GM12892 (cell line): ENCODE results near the gene BGN.

Source experiments
- DNase-seq: peaks from one replicate; pipeline ENCODE4 v3.0.0; 2011; ENCODE audit not compliant: insufficient read length
- FAIRE-seq: peaks from 2 replicates; lab custom pipeline; 2011; peaks lifted over from hg19 to GRCh38; lab: Jason Lieb, UNC
- POLR2A ChIP-seq: IDR thresholded peaks from 2 replicates; pipeline ENCODE4 v1.6.1; 2011; ENCODE audit warnings: low read depth, low read length, control low read depth
- POLR2AphosphoS5 ChIP-seq: IDR thresholded peaks from 2 replicates; pipeline ENCODE4 v1.6.1; 2011; ENCODE audit warnings: low read depth, low read length, control low read depth
- TAF1 ChIP-seq: IDR thresholded peaks from 2 replicates; pipeline ENCODE4 v1.6.1; 2011; ENCODE audit warnings: low read depth, mild to moderate bottlenecking, control low read depth, low read length, borderline replicate concordance

The BGN gene

GRCh38 chrX:153488231-153488914 lies 6.4 kb upstream of the BGN start:
- FAIRE-seq (no peak), DNase-seq (no peak)
- TF ChIP-seq POLR2A (no peak), TAF1 (no peak), POLR2AphosphoS5 (no peak)

- DNase-seq: no peak
These were observed 4.4 kb upstream of the BGN start for GRCh38 chrX:153490217-153490930.

GRCh38 chrX:153491351-153491914 lies 3.3 kb upstream of the BGN start:
- DNase-seq: no peak
- TF ChIP-seq POLR2A: no peak
- no peak for TF ChIP-seq POLR2AphosphoS5
- TF ChIP-seq TAF1: no peak
- FAIRE-seq: no peak

More at GRCh38 chrX:153490217-153490930, 4.4 kb upstream of the BGN start:
- FAIRE-seq: no peak
- no peak for TF ChIP-seq TAF1

GRCh38 chrX:153491918-153492317 lies 2.9 kb upstream of the BGN start:
- DNase-seq (no peak), FAIRE-seq (no peak)
- no peak for TF ChIP-seq TAF1
- TF ChIP-seq POLR2AphosphoS5: no peak
- TF ChIP-seq POLR2A: no peak

- no peak for DNase-seq
- TF ChIP-seq POLR2A (no peak), POLR2AphosphoS5 (no peak), TAF1 (no peak)
- FAIRE-seq: no peak
These were observed 2.2 kb upstream of the BGN start for GRCh38 chrX:153492543-153492942.

GRCh38 chrX:153493085-153493484 lies 1.7 kb upstream of the BGN start:
- TF ChIP-seq TAF1 (no peak), POLR2AphosphoS5 (no peak), POLR2A (no peak)
- no peak for FAIRE-seq

GRCh38 chrX:153494061-153494460 lies 719 bp upstream of the BGN start:
- TF ChIP-seq POLR2AphosphoS5 (no peak), POLR2A (no peak), TAF1 (no peak)
- DNase-seq: no peak
- FAIRE-seq: no peak

More at GRCh38 chrX:153493085-153493484, 1.7 kb upstream of the BGN start:
- no peak for DNase-seq

GRCh38 chrX:153495362-153495751 lies 577 bp downstream of the BGN start:
- TF ChIP-seq POLR2A (no peak), POLR2AphosphoS5 (no peak), TAF1 (no peak)
- FAIRE-seq (no peak), DNase-seq (no peak)

- DNase-seq (no peak), FAIRE-seq (no peak)
- TF ChIP-seq POLR2AphosphoS5: no peak
These were observed 1.3 kb downstream of the BGN start for GRCh38 chrX:153495903-153496589.

GRCh38 chrX:153496590-153496959 lies 1.8 kb downstream of the BGN start:
- no peak for DNase-seq
- no peak for FAIRE-seq

GRCh38 chrX:153498453-153498852 lies 3.7 kb downstream of the BGN start:
- TF ChIP-seq TAF1 (no peak), POLR2A (no peak), POLR2AphosphoS5 (no peak)
- DNase-seq (no peak), FAIRE-seq (no peak)

More at GRCh38 chrX:153496590-153496959, 1.8 kb downstream of the BGN start:
- no peak for TF ChIP-seq POLR2A
- TF ChIP-seq POLR2AphosphoS5: no peak
- no peak for TF ChIP-seq TAF1
